HG02763 (cell line): ENCODE results near the gene TGFB1.
A peak's percentile ranks its signal among the peaks of the same experiment; 100 is the strongest.

Experiments used
- ATAC-seq: cut with Tn5 transposase; IDR thresholded peaks from one replicate; pipeline ENCODE4 v1.9.1; 2021; ENCODE audit warnings: mild to moderate bottlenecking, moderate library complexity; ENCODE audit not compliant: unreplicated experiment

Gene TGFB1

DNA sequence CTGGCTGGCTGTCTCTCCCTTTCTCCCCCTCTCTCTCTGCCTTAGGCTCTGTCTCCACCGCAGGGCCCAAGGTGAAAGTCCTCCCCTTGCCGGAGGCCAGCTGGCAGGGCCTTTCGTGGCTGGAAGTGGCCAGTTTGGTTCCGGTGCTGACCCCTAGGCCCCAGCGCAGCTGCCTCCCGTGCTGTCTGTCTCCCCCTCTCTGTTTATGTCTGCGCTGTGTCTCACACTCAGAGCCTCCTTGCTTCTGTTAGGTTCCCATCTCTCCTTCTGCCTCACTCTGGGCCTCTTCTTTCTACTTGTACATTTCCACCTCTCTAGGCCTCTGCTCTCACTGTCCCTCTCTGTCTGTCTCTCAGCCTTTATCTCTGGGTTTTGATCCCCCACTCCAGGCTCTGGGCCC is 30.7 kb downstream of the TGFB1 start:
- ATAC-seq: no peak

DNA sequence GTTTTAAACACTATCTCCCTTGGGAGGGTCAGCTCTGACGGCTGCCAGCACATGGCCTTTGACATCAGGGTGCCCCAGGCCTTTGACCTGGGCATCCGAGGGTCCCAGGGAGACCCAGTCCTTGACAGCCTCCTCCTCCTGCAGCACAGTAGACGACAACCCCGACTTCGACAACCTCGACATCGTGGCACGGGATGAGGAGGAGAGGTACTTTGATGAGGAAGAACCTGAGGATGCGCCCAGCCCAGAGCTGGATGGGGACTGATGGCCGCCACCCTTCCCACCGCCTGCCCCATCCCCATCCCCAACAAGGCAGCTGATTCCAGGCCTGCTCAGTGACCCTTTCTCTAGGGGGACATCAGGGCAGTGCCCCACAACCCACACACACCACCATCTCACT is 31.3 kb downstream of the TGFB1 start:
- no peak for ATAC-seq

DNA sequence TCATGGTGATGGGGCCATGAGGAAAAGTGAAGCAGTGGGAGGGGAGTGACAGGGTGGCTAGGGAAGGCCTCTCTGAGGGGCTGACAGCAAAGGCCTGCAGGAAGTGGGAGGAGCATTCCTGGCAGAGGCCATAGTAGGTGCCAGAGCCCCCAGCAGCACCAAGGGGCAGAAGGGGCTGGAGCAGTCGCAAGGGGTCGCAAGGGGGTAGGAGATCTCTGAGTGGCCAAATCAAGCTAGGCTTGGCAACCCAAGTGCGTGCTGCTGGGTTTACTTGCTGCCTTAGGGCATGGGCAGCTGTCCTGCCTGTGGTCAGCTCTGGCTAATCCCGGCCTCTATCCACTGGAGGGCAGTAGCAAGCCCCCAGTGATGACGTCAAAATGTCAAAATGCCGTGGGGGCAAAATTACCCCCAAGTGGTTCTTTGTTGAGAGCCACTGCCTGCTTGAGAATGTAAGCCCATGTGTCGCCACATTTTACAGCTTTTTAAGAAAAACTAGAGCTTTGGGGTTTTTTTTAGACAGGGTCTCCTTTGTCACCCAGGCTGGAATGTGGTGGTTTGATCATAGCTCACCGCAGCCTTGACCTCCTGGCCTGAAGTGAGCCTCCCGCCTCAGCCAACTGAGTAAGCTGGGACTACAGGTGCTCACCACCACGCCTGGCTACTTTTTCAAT is 32.0 kb downstream of the TGFB1 start:
- no peak for ATAC-seq

DNA sequence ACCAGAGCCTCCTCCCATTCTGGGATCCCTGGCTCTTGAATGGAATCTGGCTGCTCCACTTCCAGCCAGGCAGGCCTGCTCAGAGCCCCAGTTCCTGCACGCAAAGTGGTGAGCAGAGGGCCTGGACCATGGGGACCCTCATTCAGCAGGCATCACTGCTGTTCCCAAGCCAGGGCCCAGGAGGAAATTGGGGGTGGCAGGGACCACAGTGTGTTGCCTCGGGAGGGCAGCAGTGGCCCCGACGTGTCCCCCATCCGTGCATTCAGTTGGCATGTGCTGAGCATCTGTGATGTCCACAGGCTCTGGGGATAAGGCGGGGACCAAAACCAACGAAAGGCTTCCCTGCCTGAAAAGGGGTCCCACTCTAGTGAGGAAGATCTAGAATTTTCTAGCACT is 32.5 kb downstream of the TGFB1 start:
- ATAC-seq: no peak

DNA sequence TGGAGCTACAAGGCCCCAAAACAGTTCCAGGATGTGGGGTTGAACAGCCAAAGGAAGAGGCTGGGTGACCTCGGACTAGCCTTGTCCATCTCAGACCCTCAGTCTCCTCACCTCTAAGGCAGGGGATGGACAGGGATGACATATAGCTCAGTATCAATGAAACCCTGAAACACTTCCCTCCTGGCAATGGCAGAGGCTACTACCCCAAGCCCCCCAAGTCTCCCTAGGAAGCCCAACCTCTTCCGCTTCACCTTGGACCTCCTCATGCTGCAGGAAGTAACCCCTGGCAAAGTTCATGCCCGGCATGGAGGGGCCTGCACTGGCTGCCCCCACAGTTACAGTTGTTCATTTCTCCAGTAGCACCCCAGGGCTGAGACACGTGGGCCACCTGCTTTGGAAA is 33.2 kb downstream of the TGFB1 start:
- ATAC-seq: no peak

DNA sequence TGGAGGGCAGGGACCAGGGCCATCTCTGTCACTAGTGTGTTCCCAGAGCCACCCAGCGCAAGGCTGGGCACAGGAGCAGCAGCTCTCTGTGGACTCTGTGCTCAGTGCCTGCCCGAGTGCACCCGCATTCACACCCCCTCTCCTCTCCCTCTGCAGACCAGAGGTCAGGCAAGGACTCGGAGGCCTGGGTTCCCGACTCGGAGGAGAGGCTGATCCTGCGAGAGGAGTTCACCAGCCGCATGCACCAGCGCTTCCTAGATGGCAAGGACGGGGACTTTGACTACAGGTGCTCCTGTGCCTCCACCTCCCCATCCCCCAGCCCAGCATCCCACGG is 33.6 kb downstream of the TGFB1 start:
- ATAC-seq: no peak

DNA sequence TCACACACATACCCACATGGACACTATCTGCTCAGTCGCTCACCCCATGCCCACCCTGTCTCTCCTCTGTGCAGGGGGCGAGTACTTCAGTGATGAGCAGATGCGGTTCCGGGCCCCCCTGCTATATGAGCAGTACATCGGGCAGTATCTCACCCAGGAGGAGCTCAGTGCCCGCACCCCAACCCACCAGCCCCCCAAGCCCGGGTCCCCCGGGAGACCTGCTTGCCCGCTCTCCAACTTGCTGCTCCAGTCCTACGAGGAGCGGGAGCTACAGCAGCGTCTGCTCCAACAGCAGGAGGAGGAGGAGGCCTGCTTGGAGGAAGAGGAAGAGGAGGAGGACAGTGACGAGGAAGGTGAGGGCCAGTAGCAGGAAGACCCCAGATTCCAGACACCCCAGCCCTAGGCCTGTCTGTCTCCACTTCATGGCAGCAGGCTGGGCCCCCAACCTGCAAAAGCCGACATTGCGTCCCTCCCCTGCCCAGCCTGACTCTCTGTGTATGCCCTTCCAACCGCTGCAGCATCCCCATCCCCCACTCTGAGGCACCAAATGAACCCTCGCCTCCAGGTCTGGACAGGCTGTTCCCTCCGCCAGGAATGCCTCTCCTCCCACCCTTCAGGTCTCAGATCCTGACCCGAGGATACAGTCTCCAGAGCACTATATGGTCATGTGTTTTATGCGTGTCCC is 34.1 kb downstream of the TGFB1 start:
- ATAC-seq: no peak

DNA sequence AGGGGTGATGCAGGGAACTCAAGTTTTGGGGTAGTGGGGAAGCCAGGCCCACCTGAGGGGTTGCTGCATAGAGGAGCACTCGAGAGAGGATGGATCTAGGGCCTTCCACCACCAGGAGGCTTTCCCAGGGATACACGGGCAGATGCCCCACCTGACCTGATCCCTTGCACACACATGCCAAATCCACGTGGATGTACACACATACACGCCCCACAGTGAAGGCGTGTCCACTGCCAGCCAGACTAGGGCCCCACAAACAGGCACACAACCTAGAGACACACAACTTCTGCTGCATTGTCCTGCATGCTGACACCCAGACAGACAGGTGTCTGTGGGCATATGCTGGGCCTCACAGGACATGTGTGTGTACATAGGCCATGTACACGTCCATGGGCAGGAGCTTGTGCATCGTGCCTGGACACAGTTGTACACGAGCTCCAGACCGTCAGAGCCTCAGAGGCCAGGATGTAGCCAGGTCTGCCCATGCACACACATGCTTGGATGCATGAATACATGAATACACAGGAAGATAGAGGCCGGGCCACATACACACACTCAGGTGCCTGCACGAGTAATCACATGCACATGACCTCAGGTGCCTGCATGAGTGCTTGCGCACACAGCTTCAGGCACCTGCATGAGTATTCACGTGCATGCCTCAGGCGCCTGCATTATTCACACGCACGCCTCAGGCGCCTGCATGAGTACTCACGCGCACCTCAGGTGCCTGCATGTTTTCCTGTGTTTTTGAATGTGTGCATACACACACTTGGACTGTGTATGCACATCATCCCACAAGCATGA is 34.8 kb downstream of the TGFB1 start:
- ATAC-seq: no peak

DNA sequence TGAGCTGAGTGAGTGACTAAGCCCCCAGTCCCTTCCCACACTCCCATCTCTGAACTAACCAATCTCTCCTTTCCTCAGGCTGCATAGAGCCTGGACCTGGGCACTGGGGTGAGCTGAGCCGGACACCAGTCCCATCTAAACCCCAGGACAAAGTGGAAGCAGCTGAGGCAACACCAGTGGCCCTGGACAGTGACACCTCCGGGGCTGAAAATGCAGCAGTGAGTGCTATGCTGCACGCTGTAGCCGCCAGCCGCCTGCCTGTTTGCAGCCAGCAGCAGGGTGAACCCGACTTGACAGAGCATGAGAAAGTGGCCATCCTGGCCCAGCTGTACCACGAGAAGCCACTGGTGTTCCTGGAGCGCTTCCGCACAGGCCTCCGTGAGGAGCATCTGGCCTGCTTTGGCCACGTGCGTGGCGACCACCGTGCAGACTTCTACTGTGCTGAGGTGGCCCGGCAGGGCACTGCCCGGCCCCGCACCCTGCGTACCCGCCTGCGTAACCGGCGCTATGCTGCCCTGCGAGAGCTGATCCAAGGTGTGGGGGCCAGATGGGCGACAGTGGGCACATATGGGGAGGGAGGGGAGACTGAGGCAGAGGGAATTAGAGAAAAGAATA is 37.3 kb downstream of the TGFB1 start:
- no peak for ATAC-seq

DNA sequence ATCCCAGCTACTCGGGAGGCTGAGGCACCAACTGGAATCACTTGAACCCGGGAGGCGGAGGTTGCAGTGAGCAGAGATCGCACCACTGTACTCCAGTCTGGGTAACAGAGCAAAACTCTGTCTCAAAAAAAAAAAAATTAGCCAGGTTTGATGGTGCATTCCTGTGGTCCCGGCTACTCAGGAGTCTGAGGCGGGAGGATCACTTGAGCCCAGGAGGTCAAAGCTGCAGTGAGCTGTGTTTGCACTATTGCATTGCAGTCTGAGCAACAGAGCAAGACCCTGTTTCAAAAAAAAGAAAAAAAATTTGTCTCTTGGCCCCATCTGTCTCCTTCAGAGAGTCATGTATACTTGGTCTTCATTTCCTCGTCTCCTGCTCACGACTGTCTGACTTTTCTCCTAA is 42.1 kb downstream of the TGFB1 start:
- ATAC-seq: no peak

DNA sequence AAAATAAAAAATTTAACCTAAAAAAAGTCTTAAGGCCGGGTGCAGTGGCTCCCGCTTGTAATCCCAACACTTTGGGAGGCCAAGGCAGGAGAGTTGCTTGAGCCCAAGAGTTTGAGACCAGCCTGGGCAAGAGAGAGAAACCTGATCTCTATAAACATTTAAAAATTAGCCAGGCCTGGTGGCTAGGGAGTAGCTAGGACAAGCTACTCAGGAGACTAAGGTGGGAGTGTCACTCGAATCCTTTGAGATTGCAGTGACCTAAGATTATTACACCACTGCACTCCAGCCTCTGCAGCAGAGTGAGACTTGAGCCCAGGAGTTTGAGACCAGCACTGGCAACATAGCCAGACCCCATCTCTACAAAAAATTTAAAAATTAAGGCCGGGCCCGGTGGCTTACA is 42.6 kb downstream of the TGFB1 start:
- ATAC-seq: no peak

DNA sequence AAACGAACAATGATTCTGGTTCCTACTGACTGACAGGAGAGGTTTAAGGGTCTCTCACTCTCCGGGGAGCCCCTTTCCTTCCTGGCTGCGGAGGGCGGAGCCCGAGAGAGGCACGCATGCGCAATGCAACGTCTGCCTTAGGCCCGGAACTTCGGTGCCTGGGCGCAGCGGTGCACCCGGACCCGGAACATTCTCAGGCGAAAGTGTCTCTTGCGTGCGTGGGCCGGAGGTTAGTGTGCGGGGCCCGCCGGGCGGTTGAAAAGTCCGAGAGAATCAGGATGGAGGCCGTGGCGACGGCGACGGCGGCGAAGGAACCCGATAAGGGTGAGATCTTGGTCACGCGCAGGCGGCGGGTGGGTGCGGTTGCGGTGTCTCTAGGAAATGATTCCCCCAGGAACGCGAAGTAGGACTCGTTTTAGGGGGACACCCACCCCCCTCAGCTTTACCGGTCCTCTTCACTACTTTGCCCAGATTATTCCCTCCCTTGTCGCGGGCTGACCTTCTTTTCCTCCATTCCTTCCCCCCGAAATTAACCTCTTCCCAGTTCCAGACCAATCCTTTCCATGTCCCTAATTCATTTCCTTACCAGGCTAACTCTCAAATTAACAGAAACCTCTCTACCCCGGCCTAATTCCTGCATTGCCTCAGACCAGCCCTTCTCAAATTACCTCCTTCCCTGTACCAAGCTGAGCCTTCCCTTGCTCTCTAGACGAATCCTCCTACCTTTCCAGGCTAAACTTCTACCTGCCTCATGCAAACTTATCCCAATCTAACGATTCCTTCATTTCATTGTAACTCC is 43.5 kb downstream of the TGFB1 start, which contains the start of gene CCDC97:
Gene CCDC97 (plus strand): TSS at position 140 of the 799 bp plus-strand sequence. CDS start 139 bp downstream, at position 279.
- ATAC-seq: peak; percentile 70

DNA sequence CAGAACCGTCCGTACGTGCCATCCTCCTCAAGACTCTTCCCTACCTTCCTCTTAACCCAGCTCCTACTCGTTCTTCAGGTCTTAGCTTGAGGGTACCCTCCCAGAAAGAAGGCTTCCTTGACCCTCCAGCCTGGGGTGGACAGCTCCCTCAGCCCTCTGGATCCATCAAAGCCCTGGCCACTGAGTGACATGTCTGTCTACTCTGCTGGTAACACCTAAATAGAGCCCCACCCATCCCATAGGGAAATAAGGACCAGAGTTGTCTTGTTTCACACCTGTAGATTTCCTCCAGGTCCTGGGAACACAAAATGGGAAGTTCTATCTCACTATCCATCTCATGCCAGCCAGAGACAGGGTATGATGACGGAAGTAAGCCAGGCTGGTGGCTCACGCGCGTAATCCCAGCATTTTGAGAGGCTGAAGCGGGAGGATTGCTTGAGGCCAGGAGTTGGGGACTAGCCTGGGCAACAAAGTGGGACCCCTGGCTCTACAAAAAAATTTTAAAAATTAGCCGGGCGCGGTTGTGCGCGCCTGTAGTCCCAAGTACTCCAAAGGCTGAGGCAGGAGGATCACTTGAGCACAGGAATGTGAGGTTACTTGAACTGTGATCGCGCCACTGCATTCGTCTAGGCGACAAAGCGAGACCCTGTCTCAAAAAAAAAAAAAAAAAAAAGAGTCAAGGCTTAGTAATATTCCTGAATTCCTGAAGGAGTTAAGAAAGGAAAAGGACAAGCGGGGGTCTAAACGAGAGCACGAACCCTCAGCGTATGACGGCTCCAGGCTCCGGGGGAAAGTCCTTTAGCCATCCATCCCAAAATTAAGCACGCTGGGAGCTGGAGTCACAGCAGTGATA is 44.3 kb downstream of the TGFB1 start:
- ATAC-seq: no peak

DNA sequence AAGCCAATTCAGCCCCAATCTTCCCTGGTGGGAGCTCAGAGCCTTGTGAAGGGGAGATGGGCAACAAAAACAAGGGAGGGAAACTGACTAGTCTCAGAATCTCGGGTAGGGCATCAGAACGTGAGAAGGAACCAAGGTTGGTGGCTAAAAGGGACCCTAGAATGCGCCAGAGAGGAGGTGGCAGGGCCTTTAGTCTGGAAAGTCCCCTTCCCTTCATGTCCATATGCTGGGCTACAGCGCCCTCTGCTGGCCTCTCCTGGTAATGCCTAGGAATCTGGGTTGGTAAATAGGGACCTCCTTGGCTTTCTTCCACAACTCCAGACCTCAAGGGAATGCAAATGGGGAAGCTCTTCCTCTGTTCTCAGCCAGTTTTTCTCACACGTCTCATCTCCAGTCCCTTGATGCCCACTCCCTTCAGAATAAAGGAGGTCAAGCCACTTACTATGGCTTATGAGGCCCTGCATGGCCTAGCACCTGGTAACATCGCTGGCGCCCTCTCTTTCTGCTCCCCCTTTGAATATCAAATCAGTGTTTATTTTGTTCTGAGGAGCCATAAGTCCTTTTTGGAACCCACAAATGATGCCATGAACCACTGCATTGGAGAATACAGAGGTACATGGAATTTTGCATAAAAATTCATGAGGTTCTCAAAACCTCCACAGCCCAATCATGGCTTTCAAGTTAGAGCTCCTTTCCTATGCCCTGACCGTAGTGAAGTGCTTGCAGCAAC is 45.1 kb downstream of the TGFB1 start:
- ATAC-seq: peak; percentile 31

DNA sequence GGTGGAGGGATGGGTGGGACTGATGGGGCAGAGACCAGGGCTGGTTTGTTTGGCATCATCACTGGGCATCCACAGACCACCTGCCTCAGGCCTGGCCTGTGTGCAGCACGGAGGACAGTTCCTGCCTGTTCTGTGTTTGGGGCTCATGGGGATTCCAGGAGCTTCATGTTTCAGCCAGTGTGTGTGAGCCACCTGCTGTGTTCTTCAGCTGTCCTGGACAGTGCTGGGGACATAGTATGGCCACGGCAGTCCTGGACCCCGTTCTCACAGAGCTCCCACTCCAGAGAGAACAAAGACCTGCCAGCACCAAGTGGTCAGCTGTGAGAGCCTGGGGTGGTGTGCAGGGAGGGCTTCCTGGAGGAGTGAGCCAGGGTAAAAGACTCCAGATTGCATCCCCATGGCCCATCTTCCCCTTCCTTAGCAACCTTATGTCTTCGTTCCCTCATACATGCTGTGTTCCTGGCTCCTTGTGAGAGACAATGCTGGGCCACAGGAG is 45.7 kb downstream of the TGFB1 start:
- no peak for ATAC-seq

DNA sequence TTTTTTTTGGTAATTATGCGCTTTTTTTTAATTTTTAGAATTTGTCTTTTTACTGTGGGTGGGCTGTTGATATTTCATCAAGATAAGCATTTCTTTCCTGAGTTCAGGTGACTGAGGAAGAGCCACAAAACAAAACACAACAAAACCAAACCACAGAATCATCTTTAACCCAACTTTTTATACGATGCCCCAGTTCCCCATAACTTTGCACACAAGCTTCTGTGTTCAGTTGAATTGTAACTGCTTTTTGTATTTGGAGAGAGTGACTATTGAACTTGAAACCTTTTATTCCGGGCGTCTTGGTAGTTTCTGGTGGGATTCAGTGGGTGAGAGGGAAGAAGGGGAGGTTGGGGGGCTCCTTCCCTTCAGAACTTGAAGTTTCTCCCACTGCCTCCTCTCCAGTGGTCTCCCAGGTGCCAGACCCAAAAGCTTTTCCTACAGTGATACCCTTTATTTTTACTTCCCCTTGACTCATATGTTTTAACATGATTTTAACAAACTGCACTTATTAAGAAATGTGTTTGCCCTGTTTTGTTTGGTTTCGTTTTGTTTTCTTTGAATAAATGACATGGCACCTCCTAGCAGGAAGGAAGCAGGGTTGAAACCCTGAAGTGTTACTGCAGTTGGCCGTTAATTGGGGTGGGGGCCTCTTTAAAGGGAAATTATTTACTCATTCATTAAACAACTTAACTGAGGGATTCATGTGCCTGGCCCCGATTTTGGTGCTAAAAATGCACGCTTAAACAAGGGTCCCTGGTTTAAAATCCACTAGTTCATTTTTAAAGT is 46.4 kb downstream of the TGFB1 start:
- ATAC-seq: no peak

DNA sequence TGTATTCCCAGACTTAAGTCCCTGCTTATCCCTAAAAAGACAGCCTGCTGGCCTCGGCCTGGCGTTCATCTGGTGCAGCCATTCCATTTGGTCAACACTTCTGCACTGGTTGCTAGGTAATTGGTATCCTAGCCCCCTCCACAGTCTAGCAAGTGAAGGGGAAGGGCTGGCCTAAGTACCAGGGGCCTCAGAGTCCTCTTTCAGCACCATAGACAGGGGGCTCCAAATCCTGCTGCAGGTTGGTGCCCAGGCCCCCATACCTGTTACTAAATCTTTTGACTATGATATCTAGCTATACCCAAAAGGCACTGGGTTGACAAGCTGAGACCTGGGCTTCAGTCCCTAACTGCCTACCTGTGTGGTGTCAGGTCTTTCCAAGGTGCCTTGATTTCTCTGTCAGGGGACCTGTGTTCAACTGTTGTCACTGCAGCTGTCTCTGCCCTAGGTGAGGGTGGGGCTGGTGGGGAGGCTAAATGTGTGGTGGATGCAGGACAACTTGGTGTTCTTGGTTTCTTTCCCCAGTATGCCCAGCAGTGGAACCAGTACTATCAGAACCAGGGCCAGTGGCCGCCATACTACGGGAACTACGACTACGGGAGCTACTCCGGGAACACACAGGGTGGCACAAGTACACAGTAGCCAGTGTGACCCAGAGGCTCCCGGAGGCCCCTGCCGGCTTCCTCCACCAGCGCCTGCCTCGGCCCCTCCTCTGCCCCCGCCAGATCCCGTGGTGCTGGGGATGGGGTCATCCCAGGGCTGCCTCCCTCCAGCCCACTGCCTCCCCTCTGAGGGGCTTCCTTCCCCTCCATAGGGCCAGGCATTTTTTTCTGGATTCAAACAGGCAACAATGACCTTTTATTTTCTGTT is 47.6 kb downstream of the TGFB1 start:
- ATAC-seq: no peak
